ENCODE data around the gene SYTL1.

DNA sequence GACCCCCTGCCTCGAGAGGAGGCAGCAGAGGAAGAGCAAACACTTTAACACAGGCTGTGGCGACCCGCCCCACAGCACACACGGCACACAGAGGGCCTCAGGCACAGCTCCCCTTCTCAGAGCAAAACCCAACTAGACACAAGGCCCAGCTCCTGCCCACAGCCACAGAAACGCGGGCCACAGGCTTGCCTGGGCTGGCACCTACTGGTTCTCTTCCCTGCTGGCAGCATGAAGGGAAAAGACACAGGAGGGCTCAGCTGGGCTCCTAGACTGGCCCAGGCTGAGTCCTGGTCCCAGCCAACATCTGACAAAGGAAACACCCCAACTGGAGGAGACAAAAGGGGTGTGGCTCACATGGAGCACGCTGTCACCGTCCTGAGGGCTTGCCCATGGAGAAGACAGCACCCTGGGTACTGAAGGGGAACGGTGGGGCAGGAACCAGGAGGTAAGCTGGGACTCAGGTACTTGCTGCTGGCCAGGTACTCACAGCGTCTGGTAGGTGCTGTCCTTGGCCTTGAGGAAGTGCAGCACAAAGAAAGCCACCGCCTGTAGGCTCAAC, 37.8 kb downstream of the SYTL1 start:
- TF ChIP-seq CTCF (IDR thresholded peaks at IDR 0.05) (no peak), EP300 (IDR thresholded peaks at IDR 0.05; ENCODE audit: low read depth) (no peak), POLR2A (IDR thresholded peaks at IDR 0.05) (no peak)

Measured in transverse colon (tissue), 3 donors.